Vagina (tissue), 2 donors: ENCODE results near the gene TRABD2B.

Experiments
- POLR2AphosphoS5 ChIP-seq, 2 donors: sonication (generic); formaldehyde crosslinking; IDR thresholded peaks; one replicate each; pipeline ENCODE4 v1.9.0; 2017; ENCODE audit warnings: antibody characterized with exemption in 2 of 2, mild to moderate bottlenecking in 2 of 2, low read depth in 1 of 2; ENCODE audit not compliant: insufficient read depth in 1 of 2
- TF ChIP-seq, protein P1 (sequence below), 3 experiments: fragments of 450-650 bp in 2 of 3; fragments of 200-600 bp in 1 of 3; sonication (generic) in 1 of 3; IDR thresholded peaks; one replicate each; pipeline ENCODE4 v1.5.1; 2017 to 2019; ENCODE audit warnings: antibody characterized with exemption in 3 of 3, mild to moderate bottlenecking in 2 of 3, moderate library complexity in 2 of 3

GRCh38 chr1:47722101-47722500, 275.1 kb downstream of the TRABD2B start:
- TF ChIP-seq, protein P1, sequence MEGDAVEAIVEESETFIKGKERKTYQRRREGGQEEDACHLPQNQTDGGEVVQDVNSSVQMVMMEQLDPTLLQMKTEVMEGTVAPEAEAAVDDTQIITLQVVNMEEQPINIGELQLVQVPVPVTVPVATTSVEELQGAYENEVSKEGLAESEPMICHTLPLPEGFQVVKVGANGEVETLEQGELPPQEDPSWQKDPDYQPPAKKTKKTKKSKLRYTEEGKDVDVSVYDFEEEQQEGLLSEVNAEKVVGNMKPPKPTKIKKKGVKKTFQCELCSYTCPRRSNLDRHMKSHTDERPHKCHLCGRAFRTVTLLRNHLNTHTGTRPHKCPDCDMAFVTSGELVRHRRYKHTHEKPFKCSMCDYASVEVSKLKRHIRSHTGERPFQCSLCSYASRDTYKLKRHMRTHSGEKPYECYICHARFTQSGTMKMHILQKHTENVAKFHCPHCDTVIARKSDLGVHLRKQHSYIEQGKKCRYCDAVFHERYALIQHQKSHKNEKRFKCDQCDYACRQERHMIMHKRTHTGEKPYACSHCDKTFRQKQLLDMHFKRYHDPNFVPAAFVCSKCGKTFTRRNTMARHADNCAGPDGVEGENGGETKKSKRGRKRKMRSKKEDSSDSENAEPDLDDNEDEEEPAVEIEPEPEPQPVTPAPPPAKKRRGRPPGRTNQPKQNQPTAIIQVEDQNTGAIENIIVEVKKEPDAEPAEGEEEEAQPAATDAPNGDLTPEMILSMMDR (IDR thresholded peaks at IDR 0.05): no peak
- no peak for TF ChIP-seq POLR2AphosphoS5 (IDR thresholded peaks at IDR 0.05; ENCODE audit: insufficient read depth in 1 of 2, low read depth in 1 of 2)
